ENCODE measurements around the gene ABCC5.
"Not testable (repeated sequence)": the region's sequence is repeated elsewhere in the genome, so short reads cannot be mapped to it uniquely, and the experiment has no call there.

DNA sequence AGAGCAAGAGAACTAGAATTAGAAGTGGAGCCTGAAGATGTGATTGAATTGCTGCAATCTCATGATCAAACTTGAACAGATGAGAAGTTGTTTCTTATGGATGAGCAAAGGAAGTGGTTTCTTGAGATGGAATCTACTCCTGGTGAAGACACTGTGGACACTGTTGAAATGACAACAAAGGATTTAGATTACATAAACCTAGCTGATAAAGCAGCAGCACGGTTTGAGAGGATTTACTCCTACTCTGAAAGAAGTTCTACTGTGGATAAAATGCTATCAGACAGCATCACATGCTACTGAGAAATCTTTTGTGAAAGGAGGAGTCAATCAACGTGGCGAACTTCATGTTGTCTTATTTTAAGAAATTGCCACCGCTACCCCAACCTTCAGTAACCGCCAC lies 140.5 kb downstream of the ABCC5 start:
- TF ChIP-seq RBAK (tag by site-specific recombination; IDR thresholded peaks at IDR 0.05); CTCF (tag by site-specific recombination; IDR thresholded peaks at IDR 0.05); YY1 (tag by site-specific recombination; IDR thresholded peaks at IDR 0.05); PBX3 (CRISPR knock-in tag; IDR thresholded peaks at IDR 0.05); ZNF398 (tag by site-specific recombination; IDR thresholded peaks at IDR 0.05); ZNF274 (IDR thresholded peaks at IDR 0.05; ENCODE audit: low read length); ZNF274 (tag by site-specific recombination; IDR thresholded peaks at IDR 0.05; ENCODE audit: borderline replicate concordance); ZNF624 (tag by site-specific recombination; IDR thresholded peaks at IDR 0.05): not testable (repeated sequence)
- TF ChIP-seq, protein P1, sequence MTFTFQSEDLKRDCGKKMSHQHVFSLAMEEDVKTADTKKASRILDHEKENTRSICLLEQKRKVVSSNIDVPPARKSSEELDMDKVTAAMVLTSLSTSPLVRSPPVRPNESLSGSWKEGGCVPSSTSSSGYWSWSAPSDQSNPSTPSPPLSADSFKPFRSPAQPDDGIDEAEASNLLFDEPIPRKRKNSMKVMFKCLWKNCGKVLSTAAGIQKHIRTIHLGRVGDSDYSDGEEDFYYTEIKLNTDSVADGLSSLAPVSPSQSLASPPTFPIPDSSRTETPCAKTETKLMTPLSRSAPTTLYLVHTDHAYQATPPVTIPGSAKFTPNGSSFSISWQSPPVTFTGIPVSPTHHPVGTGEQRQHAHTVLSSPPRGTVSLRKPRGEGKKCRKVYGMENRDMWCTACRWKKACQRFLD (tag by site-specific recombination; IDR thresholded peaks at IDR 0.05) = not testable (repeated sequence)
- TF ChIP-seq, protein P2, sequence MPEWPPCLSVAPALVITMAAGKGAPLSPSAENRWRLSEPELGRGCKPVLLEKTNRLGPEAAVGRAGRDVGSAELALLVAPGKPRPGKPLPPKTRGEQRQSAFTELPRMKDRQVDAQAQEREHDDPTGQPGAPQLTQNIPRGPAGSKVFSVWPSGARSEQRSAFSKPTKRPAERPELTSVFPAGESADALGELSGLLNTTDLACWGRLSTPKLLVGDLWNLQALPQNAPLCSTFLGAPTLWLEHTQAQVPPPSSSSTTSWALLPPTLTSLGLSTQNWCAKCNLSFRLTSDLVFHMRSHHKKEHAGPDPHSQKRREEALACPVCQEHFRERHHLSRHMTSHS (tag by site-specific recombination; IDR thresholded peaks at IDR 0.05) = not testable (repeated sequence)
- TF ChIP-seq, protein P3, sequence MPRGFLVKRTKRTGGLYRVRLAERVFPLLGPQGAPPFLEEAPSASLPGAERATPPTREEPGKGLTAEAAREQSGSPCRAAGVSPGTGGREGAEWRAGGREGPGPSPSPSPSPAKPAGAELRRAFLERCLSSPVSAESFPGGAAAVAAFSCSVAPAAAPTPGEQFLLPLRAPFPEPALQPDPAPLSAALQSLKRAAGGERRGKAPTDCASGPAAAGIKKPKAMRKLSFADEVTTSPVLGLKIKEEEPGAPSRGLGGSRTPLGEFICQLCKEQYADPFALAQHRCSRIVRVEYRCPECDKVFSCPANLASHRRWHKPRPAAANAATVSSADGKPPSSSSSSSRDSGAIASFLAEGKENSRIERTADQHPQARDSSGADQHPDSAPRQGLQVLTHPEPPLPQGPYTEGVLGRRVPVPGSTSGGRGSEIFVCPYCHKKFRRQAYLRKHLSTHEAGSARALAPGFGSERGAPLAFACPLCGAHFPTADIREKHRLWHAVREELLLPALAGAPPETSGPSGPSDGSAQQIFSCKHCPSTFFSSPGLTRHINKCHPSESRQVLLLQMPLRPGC (tag by site-specific recombination; IDR thresholded peaks at IDR 0.05) = not testable (repeated sequence)
